SK-N-DZ (cell line): ENCODE data around the gene MRGPRG.

ENCODE experiments used
- DNase-seq: peaks from one replicate; pipeline ENCODE4 v3.0.0-alpha.2; 2015; ENCODE audit warnings: low spot score

Gene MRGPRG

DNA sequence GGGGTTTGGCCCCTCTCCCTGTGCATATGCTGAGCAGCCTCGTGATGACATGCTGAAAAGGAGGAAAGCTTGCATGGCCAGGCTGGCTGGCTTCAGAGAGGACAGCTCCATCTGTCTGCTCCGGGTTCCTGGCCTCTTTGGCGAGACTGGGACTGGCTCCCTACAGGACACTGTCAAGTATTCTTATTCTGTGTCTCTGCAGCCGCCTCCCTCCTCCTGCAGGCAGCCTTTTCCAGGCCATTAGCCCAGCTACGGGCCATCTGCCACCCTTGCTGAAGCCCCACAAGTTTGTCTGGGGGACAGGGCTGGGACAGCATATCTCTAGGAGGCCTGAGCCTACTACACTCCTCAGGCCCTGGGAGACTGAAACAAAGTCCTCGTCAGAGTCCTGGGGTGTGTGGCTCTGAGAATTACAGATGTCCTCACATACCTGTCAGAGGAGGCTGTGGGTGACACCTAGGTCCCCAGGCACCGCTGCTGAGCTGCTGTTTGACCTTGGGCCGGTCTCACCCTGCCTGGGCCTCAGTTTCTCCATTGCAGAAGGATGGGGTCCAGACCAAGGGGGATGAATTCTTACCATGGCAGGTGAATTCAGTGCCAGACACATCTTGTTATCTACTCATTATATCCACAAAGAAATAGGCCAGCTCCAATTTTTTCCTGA is 11.0 kb downstream of the MRGPRG start:
- no peak for DNase-seq

- DNase-seq, result no peak
These were observed 11.8 kb downstream of the MRGPRG start for GRCh38 chr11:3206922-3207204.

DNA sequence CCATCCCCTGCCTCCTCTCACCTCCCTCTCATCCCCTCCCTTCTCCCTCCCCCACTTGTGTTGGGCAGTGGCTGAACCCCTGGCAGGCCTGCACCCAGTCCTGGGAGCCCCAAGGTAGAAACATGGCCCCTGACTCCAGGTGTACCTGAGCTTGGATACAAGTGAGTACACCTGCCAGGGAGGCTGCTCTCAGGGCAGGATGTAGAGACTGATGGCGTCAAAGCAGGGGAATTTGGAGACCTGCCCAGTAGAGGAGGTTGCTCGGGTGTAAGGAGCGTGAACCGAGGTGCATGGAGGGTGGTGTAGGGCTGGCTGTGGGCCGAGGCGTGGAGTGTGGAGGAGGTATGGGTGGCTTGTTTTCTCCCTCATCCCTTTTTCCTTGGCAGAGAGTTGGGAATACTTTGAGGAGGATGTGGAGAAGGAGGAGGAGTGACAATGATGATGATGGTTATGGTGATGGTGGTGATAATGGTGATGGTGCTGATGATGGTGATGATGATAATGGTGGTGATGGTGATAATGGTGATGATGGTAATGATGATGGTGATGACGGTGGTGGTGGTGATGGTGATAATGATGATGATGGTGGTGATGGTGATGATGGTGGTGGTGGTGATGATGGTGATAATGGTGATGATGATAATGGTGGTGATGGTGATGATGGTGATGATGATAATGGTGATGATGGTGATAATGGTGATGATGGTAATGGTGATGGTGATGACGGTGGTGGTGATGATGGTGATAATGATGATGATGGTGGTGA is 12.3 kb downstream of the MRGPRG start:
- DNase-seq, result no peak

GRCh38 chr11:3205261-3206155 is 13.1 kb downstream of the MRGPRG start:
- no peak for DNase-seq

GRCh38 chr11:3204141-3205015 is 14.2 kb downstream of the MRGPRG start:
- DNase-seq, result no peak

DNA sequence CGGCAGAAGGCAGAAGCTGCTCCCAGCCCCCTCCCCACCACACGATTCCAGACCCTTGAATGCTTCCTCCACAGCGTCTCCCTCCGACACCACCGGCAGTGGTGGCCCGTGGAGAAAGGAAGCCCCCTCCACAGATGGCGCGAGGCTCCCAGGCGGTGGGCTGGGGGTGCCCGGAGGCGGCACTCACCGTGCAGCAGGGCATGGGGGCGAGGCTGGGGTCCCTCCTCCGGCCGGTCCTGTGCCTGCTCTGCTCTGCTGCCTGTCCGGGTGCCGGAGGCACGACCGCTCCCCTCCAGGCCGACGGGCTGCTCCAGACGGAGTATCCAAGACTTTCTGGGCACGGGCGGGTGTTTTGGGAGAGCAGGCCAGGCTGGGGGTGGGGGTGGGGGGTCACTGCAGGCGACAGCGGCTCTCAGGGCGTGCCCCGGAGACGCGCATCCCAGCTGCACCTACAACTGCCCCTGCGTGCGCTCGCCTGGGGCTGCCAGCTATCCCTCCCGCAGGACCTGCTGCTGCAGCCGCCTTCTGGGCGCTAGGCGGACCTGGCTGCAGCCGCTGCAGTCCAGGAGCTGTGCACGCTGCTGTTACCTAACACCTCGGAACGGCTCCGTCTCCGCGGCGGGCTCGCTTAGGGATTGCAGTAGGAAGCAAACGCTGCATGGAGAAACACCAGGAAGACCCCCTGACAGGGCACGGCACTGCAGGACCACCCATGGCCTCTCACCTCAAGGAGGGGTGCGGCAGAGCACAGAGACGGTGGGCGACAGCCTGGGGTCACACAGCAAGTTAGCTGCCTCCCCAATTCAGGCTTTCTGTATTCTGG is 15.2 kb downstream of the MRGPRG start:
- DNase-seq, result peak; percentile 34

DNA sequence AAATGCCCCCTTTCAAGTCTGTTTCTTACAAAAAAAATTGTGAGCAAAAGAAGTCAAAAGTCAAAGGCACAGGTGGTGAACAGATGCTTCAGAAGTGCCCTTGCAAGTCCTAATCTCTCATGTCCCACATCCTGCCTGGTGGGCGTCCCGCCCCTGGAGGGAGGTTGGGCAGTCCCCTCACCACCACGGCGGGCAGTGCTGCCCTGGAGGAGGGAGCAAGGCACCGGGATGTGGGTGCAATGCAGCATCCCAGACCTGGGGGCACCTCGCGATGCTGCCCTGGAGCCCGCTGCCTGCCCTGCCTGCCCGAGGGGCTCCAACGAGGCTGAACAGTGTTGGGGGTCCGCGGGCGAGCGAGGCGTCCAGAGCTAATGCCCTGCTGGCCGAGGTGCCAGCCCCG is 15.9 kb downstream of the MRGPRG start:
- DNase-seq, result no peak

- no peak for DNase-seq
These were observed 16.3 kb downstream of the MRGPRG start for GRCh38 chr11:3202305-3202704.

DNA sequence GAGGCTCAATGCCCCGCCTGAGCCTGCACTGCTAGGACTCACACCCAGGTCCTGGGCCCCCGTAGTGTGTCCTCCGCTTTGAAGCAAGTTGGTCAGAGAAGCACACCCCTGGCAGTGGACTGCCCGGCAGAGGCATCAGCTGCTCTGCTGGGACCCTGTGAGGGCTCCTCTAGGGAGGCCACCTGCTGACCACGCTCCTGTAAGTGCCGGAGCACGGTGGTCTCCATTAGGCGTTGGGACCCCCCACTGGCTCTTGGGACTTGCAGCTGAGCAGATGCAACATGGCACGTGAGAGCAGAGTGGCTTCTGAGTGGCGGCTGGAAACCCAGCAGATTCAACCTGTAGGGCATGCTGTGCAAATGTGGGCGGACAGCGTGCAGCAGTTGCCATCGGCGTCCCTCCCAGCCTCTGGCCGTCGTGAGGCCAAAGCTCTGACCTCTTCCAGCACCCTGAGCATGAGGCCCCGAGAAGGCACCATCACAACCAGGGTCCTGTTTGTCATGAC is 16.9 kb downstream of the MRGPRG start:
- DNase-seq, result no peak

- DNase-seq, result no peak
These were observed 17.5 kb downstream of the MRGPRG start for GRCh38 chr11:3201112-3201581.

- no peak for DNase-seq
These were observed 18.1 kb downstream of the MRGPRG start for GRCh38 chr11:3200388-3201111.

- no peak for DNase-seq
These were observed 18.9 kb downstream of the MRGPRG start for GRCh38 chr11:3199537-3200295.

DNA sequence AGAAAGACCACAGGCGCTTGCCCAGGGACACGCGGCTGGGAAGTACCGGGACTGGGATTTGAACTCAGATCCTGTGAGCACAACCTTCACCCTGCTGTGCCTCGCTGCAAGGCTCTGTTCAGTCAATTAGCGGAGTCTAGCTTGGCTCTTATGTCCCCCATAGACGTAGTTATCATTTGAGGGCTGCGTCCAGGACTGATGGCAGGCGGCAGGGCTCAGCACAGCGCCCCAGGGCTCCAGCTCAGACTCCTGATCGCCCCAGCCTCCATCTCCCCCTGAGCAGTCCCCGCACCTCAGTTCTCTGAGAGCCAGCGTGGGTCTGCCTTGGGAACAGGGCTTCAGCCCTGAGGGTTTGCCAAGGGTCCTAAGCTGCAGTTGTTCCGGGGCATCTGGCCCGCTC is 19.8 kb downstream of the MRGPRG start:
- DNase-seq, result no peak

DNA sequence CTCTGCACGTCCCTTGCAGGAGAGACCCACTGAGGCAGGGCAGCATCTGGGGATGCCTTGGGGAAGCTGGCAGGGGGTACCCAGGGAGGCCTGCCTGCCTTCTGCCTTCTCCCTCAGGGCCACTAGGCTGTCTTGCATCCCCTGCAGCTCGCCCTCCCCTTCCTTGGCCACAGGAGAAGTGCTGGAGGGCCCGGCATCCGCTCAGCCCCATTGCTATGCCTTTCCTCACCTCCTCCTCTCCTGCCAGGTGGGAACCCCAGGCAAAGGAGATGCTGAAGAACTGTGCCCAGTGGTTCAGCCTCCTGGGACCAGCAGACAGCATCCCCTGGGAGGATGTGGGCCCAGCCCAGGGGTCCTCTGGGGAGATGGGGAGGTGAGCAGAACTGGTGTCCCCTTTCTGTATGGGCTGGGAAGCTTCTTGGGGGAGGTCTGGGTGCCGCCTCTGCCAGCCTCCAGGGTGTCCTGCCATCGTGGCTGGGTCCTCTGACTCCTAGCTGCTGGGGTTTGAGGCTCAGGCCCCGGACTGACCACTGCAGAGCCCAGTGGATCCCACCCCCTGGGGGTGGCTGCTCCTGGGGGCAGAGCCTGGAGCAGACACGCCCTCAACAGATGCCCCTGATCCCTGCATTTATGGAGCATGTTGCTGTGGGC is 20.6 kb downstream of the MRGPRG start:
- DNase-seq, result no peak

DNA sequence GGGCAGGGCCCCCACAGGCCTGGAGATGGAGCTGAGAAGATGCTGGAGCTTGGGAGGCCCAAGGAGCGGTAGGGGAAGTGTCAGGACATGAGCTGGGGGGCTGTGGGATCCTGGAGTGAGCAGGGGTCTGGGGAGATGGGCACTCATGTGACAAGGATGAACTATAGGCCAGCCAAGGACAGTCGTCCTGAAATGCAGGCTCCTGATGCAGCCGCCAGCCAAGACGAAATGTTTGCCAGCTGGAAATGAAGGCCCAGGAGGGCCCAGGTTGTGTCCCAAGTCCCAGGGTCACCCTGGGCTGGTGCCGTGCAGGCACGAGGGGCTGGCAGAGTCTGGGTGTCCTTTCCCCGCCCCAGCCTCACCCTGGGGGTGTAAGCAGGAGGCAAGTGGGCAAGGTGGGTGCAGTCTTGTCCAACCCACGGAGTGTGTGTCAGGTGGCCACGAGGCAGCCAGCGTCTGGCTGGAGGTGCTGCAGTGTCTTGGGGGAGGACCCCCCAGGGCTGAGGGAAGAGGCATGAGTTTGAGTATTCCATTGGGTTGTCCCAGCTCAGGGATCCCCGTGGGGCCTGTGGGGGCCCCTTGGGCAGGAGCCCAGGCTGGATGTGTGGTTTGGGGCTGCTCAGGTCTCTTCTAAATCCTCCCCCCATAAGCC is 21.4 kb downstream of the MRGPRG start:
- DNase-seq, result no peak

DNA sequence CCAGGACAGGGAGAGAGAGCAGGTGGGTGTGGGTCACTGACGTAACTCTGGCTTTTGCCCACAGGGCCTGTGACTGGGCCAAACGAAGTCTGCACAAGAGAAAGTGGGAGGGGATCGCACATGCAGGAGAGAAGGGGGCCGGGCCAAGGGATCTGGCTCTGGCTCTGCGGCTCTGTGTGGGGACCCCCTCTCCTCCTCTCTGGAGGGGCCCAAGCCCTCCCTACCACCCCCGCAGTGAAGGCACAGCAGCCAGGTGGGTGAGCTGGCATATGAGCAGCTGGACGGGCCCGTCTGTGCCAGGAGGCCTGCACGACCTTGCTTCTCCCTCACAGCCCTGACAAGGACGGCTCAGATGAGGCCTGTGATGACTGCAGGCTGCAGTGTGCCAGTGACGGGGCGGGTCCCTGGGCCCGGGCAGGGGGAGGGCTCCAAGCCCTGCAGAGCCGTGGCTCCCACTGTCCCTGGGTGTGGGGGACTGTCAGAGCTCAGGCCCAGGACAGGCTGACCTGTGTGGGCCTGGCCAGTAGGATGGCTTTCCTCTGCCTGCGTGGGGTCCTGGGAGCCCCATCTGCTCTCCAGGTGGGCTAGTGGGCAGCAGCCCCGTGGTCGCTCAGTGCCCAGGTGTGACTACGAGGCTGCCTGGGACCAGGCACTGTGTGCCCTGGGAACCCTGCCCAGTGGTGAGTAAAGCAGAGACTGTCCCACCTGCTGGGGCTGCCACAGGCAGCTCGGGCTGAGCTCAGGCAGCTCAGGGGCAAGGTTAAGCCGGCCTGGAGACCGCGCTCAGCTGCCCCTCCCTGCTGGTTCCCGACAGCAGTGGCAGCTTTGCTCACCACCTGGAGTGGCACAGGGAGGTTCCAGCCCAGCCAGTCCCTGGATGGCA is 22.2 kb downstream of the MRGPRG start:
- no peak for DNase-seq
